ENCODE measurements around the gene TMEM132A. TPM values are rescaled to one million over a fixed set of nuclear protein-coding genes. Genes with fewer than 3 reads are reported as not detected.

Gene TMEM132A
- total RNA-seq, 1 experiment from 2014 or later: 140 TPM

- peaks cover 30% of the 10 kb centered on the region for H3K4me1 ChIP-seq (ENCODE audit: insufficient read depth, low read length, poor library complexity, severe bottlenecking)
- TSS peak; percentile 18 for BruUV-seq (replicated peaks)
- no peaks in the 10 kb centered on the region for H3K9me3 ChIP-seq (ENCODE audit: low read depth, low read length, poor library complexity, severe bottlenecking)
- H3K27me3 ChIP-seq (replicated peaks; ENCODE audit: insufficient read depth, low read depth, low read length, poor library complexity): no peaks in the 10 kb centered on the region
- ChIA-PET CTCF (no interaction called here), POLR2A (ENCODE audit: low non-redundant PET) (no interaction called here)
- TF ChIP-seq CTCF (conservative IDR thresholded peaks at IDR 0.05; ENCODE audit: low read depth, low read length): no peak
- TF ChIP-seq EZH2 (IDR thresholded peaks at IDR 0.05; ENCODE audit: borderline replicate concordance, low read depth, low read length, poor library complexity, severe bottlenecking): no peak
- no peak for DNase-seq (ENCODE audit: low spot score)
- H3K36me3 ChIP-seq (ENCODE audit: insufficient read depth, low read length, poor library complexity, severe bottlenecking): peaks cover 31% of the 10 kb centered on the region
- intact Hi-C loops (cut with micrococcal nuclease; ENCODE audit: unreplicated experiment): no loop called here
- no peak overlapping the region for H3K4me3 ChIP-seq (ENCODE audit: low read depth, low read length, poor library complexity, severe bottlenecking)
- no peak overlapping the region for H3K27ac ChIP-seq (ENCODE audit: low read depth, low read length, poor library complexity, severe bottlenecking)
Measured at GRCh38 chr11:60922906-60923305, 1.4 kb upstream of the TMEM132A start.

GRCh38 chr11:60923326-60923725 is 934 bp upstream of the TMEM132A start:
- Histone ChIP-seq H3K27ac (ENCODE audit: low read depth, low read length, poor library complexity, severe bottlenecking) (no peak overlapping the region), H3K4me1 (ENCODE audit: insufficient read depth, low read length, poor library complexity, severe bottlenecking) (peaks cover 28% of the 10 kb centered on the region), H3K27me3 (replicated peaks; ENCODE audit: insufficient read depth, low read depth, low read length, poor library complexity) (no peaks in the 10 kb centered on the region), H3K4me3 (ENCODE audit: low read depth, low read length, poor library complexity, severe bottlenecking) (no peak overlapping the region), H3K9me3 (ENCODE audit: low read depth, low read length, poor library complexity, severe bottlenecking) (no peaks in the 10 kb centered on the region), H3K36me3 (ENCODE audit: insufficient read depth, low read length, poor library complexity, severe bottlenecking) (peaks cover 31% of the 10 kb centered on the region)
- POLR2A ChIA-PET (ENCODE audit: low non-redundant PET): no interaction called here
- CTCF ChIA-PET: no interaction called here
- no peak for DNase-seq (ENCODE audit: low spot score)
- intact Hi-C loops (cut with micrococcal nuclease; ENCODE audit: unreplicated experiment): no loop called here
- no TSS peak for BruUV-seq (replicated peaks)
- TF ChIP-seq CTCF (conservative IDR thresholded peaks at IDR 0.05; ENCODE audit: low read depth, low read length) (no peak), EZH2 (IDR thresholded peaks at IDR 0.05; ENCODE audit: borderline replicate concordance, low read depth, low read length, poor library complexity, severe bottlenecking) (no peak)

GRCh38 chr11:60923800-60924109 is 505 bp upstream of the TMEM132A start:
- CTCF ChIA-PET: no interaction called here
- peak overlapping the region; percentile 82 for H3K4me3 ChIP-seq (ENCODE audit: low read depth, low read length, poor library complexity, severe bottlenecking)
- peaks cover 35% of the 10 kb centered on the region for H3K36me3 ChIP-seq (ENCODE audit: insufficient read depth, low read length, poor library complexity, severe bottlenecking)
- H3K27me3 ChIP-seq (replicated peaks; ENCODE audit: insufficient read depth, low read depth, low read length, poor library complexity): no peaks in the 10 kb centered on the region
- TF ChIP-seq CTCF (conservative IDR thresholded peaks at IDR 0.05; ENCODE audit: low read depth, low read length): no peak
- TF ChIP-seq EZH2 (IDR thresholded peaks at IDR 0.05; ENCODE audit: borderline replicate concordance, low read depth, low read length, poor library complexity, severe bottlenecking): no peak
- intact Hi-C loops (cut with micrococcal nuclease; ENCODE audit: unreplicated experiment): no loop called here
- POLR2A ChIA-PET (ENCODE audit: low non-redundant PET): interaction anchor here (0.6 to 0.7 kb wide), 2 partner anchors 13 to 173 kb away, joined by 3 read pairs; no protein-coding TSS in a partner anchor
- H3K9me3 ChIP-seq (ENCODE audit: low read depth, low read length, poor library complexity, severe bottlenecking): no peaks in the 10 kb centered on the region
- H3K4me1 ChIP-seq (ENCODE audit: insufficient read depth, low read length, poor library complexity, severe bottlenecking): peaks cover 23% of the 10 kb centered on the region
- peak overlapping the region; percentile 68 for H3K27ac ChIP-seq (ENCODE audit: low read depth, low read length, poor library complexity, severe bottlenecking)
- no TSS peak for BruUV-seq (replicated peaks)
- no peak for DNase-seq (ENCODE audit: low spot score)
